PC-9 (cell line): ENCODE measurements around the gene PPFIBP1.

Experiments used
- CTCF ChIP-seq: fragments of 200-600 bp; sonication (generic); conservative IDR thresholded peaks from 2 replicates; pipeline ENCODE4 v1.6.1; 2017; ENCODE audit warnings: mixed run types, antibody characterized with exemption, mild to moderate bottlenecking, moderate library complexity
- EZH2 ChIP-seq: fragments of 200-600 bp; sonication (generic); IDR thresholded peaks from 2 replicates; pipeline ENCODE4 v1.8.0; 2017; ENCODE audit warnings: antibody characterized with exemption, low read depth

GRCh38 chr12:27524839-27525753 lies 1.1 kb downstream of the PPFIBP1 start:
- TF ChIP-seq CTCF: no peak; the same call in 1 of the 2 replicates
- TF ChIP-seq EZH2: no peak
